ENCODE measurements around the gene CFAP100.

The CFAP100 gene

GRCh38 chr3:126397610-126398422 is 3.1 kb downstream of the CFAP100 start:
- TF ChIP-seq GATA3 (IDR thresholded peaks at IDR 0.05; ENCODE audit: low read depth, low read length) (no peak), GATA2 (IDR thresholded peaks at IDR 0.05; ENCODE audit: low read depth, low read length) (no peak)

DNA sequence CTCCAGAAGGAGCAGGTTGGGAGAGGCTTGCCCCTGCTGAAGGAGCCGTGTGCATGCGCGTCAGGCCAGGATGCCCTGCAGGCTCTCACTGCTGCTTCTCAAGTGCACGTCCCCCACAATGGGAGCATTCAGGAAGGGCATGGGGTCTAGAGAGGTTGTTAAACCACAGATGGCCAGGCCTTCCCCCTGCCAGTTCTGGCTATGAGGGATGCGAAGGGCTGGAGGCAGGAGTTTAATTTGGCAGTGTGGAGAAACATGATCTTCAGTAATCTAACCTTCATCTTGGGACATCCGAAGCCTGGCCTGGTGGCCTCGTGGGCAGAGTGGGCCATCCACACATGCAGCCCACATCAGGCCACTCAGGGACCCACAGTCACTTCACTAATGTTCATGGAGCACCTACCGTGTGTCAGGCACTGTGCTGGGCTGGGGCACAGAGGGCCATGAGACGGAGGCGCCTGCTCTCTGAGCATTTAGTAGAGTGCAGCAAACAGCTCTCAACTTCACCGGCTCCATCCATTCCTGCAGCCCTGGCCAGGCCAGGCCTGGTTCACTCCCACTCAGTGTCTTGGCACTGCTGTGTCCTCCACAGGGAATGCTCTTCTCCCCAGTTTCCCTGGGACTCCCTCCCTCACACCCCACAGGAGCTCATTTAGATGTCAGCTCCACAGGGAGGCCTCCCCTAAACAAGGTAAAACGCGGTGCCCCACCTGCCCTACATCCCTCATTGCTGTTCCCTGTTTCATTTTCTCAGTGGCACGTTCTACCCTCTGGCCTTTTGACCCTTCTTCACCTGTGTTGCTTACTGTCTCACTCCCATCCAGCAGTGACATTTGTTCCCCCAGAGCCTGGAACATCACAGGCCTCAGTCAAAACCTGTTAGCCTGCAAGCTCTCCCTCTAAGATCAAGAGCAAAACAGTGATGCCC is 4.0 kb downstream of the CFAP100 start:
- TF ChIP-seq GATA2 (IDR thresholded peaks at IDR 0.05; ENCODE audit: low read depth, low read length), result no peak
- no peak for TF ChIP-seq GATA3 (IDR thresholded peaks at IDR 0.05; ENCODE audit: low read depth, low read length)

- TF ChIP-seq GATA2 (IDR thresholded peaks at IDR 0.05; ENCODE audit: low read depth, low read length) (no peak), GATA3 (IDR thresholded peaks at IDR 0.05; ENCODE audit: low read depth, low read length) (no peak)
Measured at GRCh38 chr3:126399351-126399735, 4.6 kb downstream of the CFAP100 start.

DNA sequence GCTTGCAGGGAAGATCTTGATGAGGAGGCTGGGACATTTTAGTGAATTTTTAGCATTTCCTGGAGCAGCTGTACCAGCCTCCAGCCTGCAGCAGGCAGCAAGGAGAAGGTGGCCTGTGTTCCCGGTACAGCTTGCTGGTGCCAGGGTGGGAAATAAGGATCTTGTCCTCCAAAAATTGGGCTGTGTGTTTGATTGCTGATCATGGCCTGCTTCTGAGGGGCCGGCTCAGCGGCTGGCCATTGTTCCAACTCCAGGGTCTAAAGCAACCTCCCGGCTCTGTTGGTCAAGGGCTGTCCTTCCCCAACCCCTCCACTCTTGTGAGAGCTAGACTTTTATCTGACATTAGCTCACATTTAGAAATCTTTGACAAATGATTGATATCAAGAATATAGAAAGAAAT is 5.0 kb downstream of the CFAP100 start:
- TF ChIP-seq GATA2 (IDR thresholded peaks at IDR 0.05; ENCODE audit: low read depth, low read length) (no peak), GATA3 (IDR thresholded peaks at IDR 0.05; ENCODE audit: low read depth, low read length) (no peak)

DNA sequence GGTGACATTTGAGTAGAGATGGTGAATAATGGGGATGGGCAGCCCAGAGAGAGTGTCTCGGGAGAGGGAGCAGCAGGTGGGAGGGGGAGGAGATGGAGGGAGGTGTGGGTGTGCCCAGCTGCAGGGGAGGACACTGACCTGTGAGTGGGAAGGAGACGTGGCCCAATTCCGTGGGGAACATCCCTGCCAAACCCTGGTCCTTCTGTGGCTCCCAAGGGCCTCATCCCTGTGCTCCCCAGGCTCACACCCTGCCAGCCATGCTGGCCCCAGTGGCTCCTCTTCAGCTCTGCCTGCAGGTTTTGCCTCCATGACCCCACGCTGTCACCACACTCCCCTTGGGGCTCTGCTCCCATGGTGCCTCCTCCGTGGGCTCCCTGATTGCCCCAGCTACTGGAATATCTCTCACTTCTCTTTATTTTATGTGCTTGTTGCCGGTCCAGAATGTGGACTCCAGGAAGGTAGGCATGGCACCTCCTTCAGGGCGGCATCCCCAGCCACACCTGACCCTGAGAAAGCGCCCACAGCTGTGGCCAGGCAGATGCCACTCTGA is 7.0 kb downstream of the CFAP100 start:
- no peak for TF ChIP-seq GATA2 (IDR thresholded peaks at IDR 0.05; ENCODE audit: low read depth, low read length)
- TF ChIP-seq GATA3 (IDR thresholded peaks at IDR 0.05; ENCODE audit: low read depth, low read length), result no peak

DNA sequence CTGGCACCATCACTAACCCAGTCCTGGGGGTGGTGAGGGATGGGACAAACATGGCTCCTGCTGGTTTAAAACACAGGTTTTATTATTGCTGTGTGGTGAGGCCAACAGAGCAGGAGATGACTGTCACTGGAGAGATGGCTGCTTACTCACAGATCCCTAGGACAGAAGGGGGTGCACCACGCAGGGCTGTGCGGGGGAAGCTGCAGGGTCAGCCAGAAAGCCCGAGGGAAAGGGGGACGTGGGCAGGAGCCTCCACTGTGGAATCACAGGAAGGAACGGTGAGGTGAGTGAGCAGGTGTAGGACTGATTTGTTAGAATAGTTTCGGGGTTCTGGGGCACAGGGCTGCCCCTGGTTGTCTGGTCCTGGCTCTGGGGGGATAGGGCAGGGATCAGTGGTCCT is 7.5 kb downstream of the CFAP100 start:
- no peak for TF ChIP-seq GATA3 (IDR thresholded peaks at IDR 0.05; ENCODE audit: low read depth, low read length)

DNA sequence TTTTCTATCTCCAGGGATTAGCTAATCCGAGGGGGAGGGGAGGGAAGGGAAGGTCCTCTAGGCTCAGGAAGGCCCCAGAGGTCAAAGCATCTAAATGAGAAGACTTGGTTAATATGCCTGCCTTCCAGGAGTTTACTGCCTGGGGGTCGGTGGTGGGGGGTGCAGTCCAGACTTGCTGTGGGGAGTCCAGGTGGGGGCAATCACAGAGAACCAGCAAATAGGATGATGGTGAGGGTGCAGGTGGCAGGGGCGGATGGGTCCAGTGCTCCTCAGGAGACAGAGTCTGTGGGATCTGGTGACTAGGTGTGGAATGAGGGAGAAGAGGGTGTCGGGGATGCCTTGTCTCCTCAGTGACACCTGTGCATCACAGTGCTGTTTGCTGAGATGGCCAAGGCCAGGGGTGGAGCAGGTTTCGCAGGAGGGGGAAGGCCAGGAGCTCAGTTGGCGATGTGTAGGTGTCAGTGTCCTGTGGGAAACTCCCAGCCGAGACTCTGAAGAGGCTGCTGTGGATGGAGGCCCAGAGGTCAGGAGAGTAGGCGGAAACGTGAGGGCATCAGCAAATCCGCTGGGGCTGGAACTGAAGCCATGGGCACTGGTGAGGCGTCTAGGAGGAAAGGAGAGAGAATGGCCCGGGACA is 8.1 kb downstream of the CFAP100 start:
- TF ChIP-seq GATA2 (IDR thresholded peaks at IDR 0.05; ENCODE audit: low read depth, low read length) (no peak), GATA3 (IDR thresholded peaks at IDR 0.05; ENCODE audit: low read depth, low read length) (no peak)

DNA sequence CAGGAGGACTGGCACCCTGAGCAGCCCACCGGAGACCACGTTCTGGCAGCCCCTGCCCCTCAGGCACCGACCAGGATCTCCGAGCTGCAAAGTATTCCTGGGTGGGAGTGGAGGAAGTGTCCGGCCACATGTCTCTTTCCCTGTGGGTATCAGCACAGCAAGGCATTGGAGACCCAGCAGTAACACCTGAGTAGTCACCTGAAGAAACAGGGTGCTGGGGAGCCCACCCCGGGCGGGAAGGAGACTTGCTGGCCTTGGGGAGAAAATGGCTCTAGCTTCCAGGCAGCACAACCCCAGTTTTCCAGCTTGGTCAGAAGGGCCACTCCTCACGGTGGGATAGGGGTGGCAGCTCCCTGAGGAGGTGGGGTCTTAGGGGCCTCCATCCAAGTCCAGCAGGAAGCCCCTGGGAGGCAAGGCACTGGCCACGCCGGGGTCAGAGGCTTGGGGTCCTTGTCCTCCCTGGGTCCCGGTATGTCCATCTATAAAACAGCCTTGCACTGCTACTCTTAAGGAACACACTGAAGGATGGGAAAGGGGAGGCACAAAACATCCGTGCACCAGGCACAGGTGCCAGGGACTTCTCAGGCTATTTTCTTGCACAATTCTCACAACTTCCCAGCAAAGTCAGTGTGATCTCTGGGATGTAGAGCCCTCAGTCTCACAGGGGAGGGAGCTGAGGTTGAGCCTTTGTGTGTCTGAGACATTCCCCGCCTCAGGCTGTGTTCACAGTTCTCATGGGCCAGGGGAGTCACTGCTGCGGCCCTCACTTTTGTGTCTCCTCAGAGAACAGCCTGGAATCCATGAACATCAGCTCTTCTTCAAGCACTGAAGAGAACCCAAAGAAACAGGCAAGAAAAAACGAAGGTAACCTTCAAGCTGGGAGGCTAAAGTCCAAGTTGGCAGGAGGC is 11.9 kb downstream of the CFAP100 start:
- no peak for TF ChIP-seq GATA2 (IDR thresholded peaks at IDR 0.05; ENCODE audit: low read depth, low read length)
- no peak for TF ChIP-seq GATA3 (IDR thresholded peaks at IDR 0.05; ENCODE audit: low read depth, low read length)

- TF ChIP-seq GATA3 (IDR thresholded peaks at IDR 0.05; ENCODE audit: low read depth, low read length), result no peak
- no peak for TF ChIP-seq GATA2 (IDR thresholded peaks at IDR 0.05; ENCODE audit: low read depth, low read length)
Measured at GRCh38 chr3:126407412-126408044, 12.8 kb downstream of the CFAP100 start.

- TF ChIP-seq GATA2 (IDR thresholded peaks at IDR 0.05; ENCODE audit: low read depth, low read length) (no peak), GATA3 (IDR thresholded peaks at IDR 0.05; ENCODE audit: low read depth, low read length) (no peak)
Measured at GRCh38 chr3:126408099-126408498, 13.4 kb downstream of the CFAP100 start.

GRCh38 chr3:126412841-126413692 is 18.4 kb downstream of the CFAP100 start:
- TF ChIP-seq GATA3 (IDR thresholded peaks at IDR 0.05; ENCODE audit: low read depth, low read length) (no peak), GATA2 (IDR thresholded peaks at IDR 0.05; ENCODE audit: low read depth, low read length) (no peak)

GRCh38 chr3:126413693-126414080 is 19.0 kb downstream of the CFAP100 start:
- no peak for TF ChIP-seq GATA2 (IDR thresholded peaks at IDR 0.05; ENCODE audit: low read depth, low read length)
- no peak for TF ChIP-seq GATA3 (IDR thresholded peaks at IDR 0.05; ENCODE audit: low read depth, low read length)
